MCF 10A (cell line): ENCODE results near the gene NRBP1. TPM values are rescaled to one million over a fixed set of nuclear protein-coding genes. Genes with fewer than 3 reads are reported as not detected.

Experiments
- BruUV-seq: library from RNA; stranded (reverse); fragments of 400-500 nt; replicated peaks from 2 replicates; lab custom pipeline; 2021; lab: Mats Ljungman, UMichigan
- CTCF ChIA-PET: fragments of 300-600 bp; sonication (Branson Sonifier 250); formaldehyde crosslinking; extraction: SDS; loops from one replicate; lab custom pipeline; 2021; ENCODE audit warnings: antibody characterized with exemption, inconsistent platforms; lab: Yijun Ruan, JAX
- POLR2A ChIA-PET: fragments of 300-600, 350-650 bp; sonication (Branson Sonifier 250); formaldehyde crosslinking; extraction: SDS; loops from one replicate; lab custom pipeline; 2020; ENCODE audit warnings: antibody characterized with exemption, inconsistent platforms; lab: Yijun Ruan, JAX
- DNase-seq: peaks from one replicate; pipeline ENCODE4 v3.0.0-alpha.2; 2018; ENCODE audit not compliant: unreplicated experiment
- H3K27ac Mint-ChIP-seq: one replicate; pipeline ENCODE4 v1.8.0; 2022; ENCODE audit warnings: mild to moderate bottlenecking, low read depth, mixed read lengths; ENCODE audit not compliant: unreplicated experiment
- H3K27me3 Mint-ChIP-seq: one replicate; pipeline ENCODE4 v1.8.0; 2022; ENCODE audit warnings: mixed read lengths; ENCODE audit not compliant: insufficient read depth, unreplicated experiment
- H3K36me3 Mint-ChIP-seq: one replicate; pipeline ENCODE4 v1.8.0; 2022; ENCODE audit warnings: mild to moderate bottlenecking, moderate library complexity, mixed read lengths; ENCODE audit not compliant: insufficient read depth, unreplicated experiment
- H3K4me1 Mint-ChIP-seq: one replicate; pipeline ENCODE4 v1.8.0; 2022; ENCODE audit warnings: mixed read lengths; ENCODE audit not compliant: insufficient read depth, unreplicated experiment
- H3K4me3 Mint-ChIP-seq: one replicate; pipeline ENCODE4 v1.8.0; 2022; ENCODE audit warnings: mild to moderate bottlenecking, moderate library complexity, mixed read lengths; ENCODE audit not compliant: unreplicated experiment
- H3K9me3 Mint-ChIP-seq: one replicate; pipeline ENCODE4 v1.8.0; 2022; ENCODE audit warnings: mixed read lengths; ENCODE audit not compliant: unreplicated experiment
- CTCF ChIP-seq: fragments of 200-600 bp; IDR thresholded peaks from one replicate; pipeline ENCODE4 v1.8.0; 2022; ENCODE audit warnings: antibody characterized with exemption, mild to moderate bottlenecking; ENCODE audit not compliant: unreplicated experiment
- intact Hi-C: fragments of 100-400 bp; cut with micrococcal nuclease; formaldehyde crosslinking; loops from 2 replicates; pipeline ENCODE4 v1.14.1; 2022
- total RNA-seq: library from RNA; stranded (reverse); gene quantifications from 2 replicates; pipeline ENCODE4 v1.2.3, GENCODE V29; 2022

The NRBP1 gene
- total RNA-seq, 1 experiment from 2014 or later, result 79.5 TPM

DNA sequence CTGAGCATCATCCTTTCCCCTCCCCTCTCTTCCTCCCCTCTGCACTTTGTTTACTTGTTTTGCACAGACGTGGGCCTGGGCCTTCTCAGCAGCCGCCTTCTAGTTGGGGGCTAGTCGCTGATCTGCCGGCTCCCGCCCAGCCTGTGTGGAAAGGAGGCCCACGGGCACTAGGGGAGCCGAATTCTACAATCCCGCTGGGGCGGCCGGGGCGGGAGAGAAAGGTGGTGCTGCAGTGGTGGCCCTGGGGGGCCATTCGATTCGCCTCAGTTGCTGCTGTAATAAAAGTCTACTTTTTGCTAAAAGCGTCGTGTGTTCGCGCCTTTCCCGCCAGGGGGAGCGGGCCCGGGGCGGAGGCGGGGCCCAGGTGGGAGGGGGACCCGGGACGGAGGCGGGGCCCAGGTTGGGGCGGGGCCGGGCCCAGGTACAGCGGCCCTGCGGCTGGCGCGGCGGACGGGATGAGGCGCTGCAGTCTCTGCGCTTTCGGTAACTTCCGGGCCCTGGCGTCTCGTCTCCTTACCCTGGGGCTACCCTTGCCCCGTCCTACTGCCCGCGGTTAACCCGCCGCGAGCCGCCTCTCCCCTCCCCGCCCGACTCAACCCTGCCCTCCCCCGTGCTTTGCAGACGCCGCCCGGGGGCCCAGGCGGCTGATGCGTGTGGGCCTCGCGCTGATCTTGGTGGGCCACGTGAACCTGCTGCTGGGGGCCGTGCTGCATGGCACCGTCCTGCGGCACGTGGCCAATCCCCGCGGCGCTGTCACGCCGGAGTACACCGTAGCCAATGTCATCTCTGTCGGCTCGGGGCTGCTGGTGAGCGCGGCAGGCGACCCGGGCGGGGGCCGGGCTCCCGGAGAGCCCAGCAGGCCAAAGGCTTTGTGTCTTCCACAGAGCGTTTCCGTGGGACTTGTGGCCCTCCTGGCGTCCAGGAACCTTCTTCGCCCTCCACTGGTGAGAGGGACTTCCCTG, 13.8 kb downstream of the NRBP1 start, which contains the start of gene KRTCAP3:
KRTCAP3 (plus strand) TSS at position 424 of the 962 bp plus-strand sequence; CDS start at position 456, 32 bp downstream.
- no peaks in the 10 kb centered on the region for H3K27me3 Mint-ChIP-seq
- ChIA-PET CTCF (no interaction called here), POLR2A (interaction anchor here (0.7 to 5.2 kb wide), 4 partner anchors 12 to 123 kb away, joined by 3 to 51 read pairs (median 5); partner anchors contain the start of genes NRBP1 and PPM1G)
- BruUV-seq, result no TSS peak
- peak within 1 kb of the TSS; percentile 12 for H3K27ac Mint-ChIP-seq
- H3K4me3 Mint-ChIP-seq, result no peak within 1 kb of the TSS
- H3K4me1 Mint-ChIP-seq, result peaks cover 9% of the 10 kb centered on the region
- peaks cover 69% of the 10 kb centered on the region for H3K36me3 Mint-ChIP-seq
- TF ChIP-seq CTCF, result no peak
- DNase-seq, result peak; percentile 35
- no peaks in the 10 kb centered on the region for H3K9me3 Mint-ChIP-seq
- intact Hi-C loops, result no loop called here

GRCh38 chr2:27442920-27443282, 14.5 kb downstream of the NRBP1 start:
- ChIA-PET POLR2A (interaction anchor here (1.0 to 5.2 kb wide), 2 partner anchors 13 to 34 kb away, joined by 3 to 51 read pairs; partner anchors contain the start of genes NRBP1 and PPM1G), CTCF (no interaction called here)
- H3K27ac Mint-ChIP-seq, result no peak overlapping the region
- H3K9me3 Mint-ChIP-seq, result no peaks in the 10 kb centered on the region
- H3K36me3 Mint-ChIP-seq, result peaks cover 67% of the 10 kb centered on the region
- H3K4me1 Mint-ChIP-seq, result peaks cover 9% of the 10 kb centered on the region
- H3K27me3 Mint-ChIP-seq, result no peaks in the 10 kb centered on the region
- intact Hi-C loops, result no loop called here
- no TSS peak for BruUV-seq
- H3K4me3 Mint-ChIP-seq, result no peak overlapping the region
- TF ChIP-seq CTCF, result no peak
- no peak for DNase-seq

GRCh38 chr2:27445155-27445554, 16.7 kb downstream of the NRBP1 start:
- no peak overlapping the region for H3K27ac Mint-ChIP-seq
- no peaks in the 10 kb centered on the region for H3K27me3 Mint-ChIP-seq
- H3K4me1 Mint-ChIP-seq, result peaks cover 9% of the 10 kb centered on the region
- CTCF ChIA-PET, result interaction anchor here (0.7 to 1.4 kb wide), 2 partner anchors 38 to 184 kb away, joined by 4 to 5 read pairs; partner anchors contain the start of genes CCDC121 and GPN1
- TF ChIP-seq CTCF, result no peak
- no peaks in the 10 kb centered on the region for H3K9me3 Mint-ChIP-seq
- intact Hi-C loops, result no loop called here
- no TSS peak for BruUV-seq
- POLR2A ChIA-PET, result interaction anchor here (1.3 to 5.2 kb wide), 5 partner anchors 15 to 183 kb away, joined by 5 to 51 read pairs (median 11); partner anchors contain the start of genes CCDC121, EIF2B4, GPN1 and NRBP1
- H3K36me3 Mint-ChIP-seq, result peaks cover 62% of the 10 kb centered on the region
- H3K4me3 Mint-ChIP-seq, result no peak overlapping the region
- DNase-seq, result no peak

DNA sequence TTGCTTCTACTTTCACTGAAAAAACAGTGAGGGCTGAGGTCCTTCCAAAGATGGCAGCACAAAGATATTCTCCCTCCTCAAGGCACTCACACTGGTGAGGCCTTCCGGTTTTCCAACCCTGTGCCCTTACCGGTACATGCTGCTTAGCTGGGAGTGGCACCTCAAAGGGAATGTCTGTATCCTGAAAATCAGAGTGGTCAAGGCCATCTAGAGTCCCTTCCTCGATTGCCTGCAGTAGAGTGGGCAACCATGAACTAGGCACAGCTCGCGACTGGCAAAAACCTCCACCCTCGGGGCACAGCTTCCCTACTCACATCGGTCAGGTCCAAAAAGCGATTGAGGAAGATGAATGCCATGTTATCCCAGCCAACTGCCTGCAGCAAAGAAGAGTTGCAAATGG, 17.2 kb downstream of the NRBP1 start:
- Mint-ChIP-seq H3K9me3 (no peaks in the 10 kb centered on the region), H3K4me1 (peaks cover 9% of the 10 kb centered on the region), H3K27me3 (no peaks in the 10 kb centered on the region), H3K4me3 (no peak overlapping the region), H3K36me3 (peaks cover 57% of the 10 kb centered on the region), H3K27ac (no peak overlapping the region)
- CTCF ChIA-PET, result interaction anchor here (0.7 to 1.4 kb wide), 3 partner anchors 36 to 76 kb away, joined by 3 to 5 read pairs (median 4); no protein-coding TSS in a partner anchor
- intact Hi-C loops, result no loop called here
- POLR2A ChIA-PET, result interaction anchor here (0.8 to 5.2 kb wide), 13 partner anchors 10 to 218 kb away, joined by 3 to 51 read pairs (median 5); partner anchors contain the start of genes CCDC121, EIF2B4, GPN1 and NRBP1
- TF ChIP-seq CTCF, result no peak
- BruUV-seq, result no TSS peak
- no peak for DNase-seq
